Osteoblast (primary cell): Measurements from ENCODE around the gene DKK2. TPM values are rescaled to one million over a fixed set of nuclear protein-coding genes. Genes with fewer than 3 reads are reported as not detected.

Experiments used
- DNase-seq: peaks from one replicate; pipeline ENCODE4 v3.0.0; 2011; ENCODE audit warnings: low spot score, mixed read lengths; ENCODE audit not compliant: insufficient read length; ENCODE audit errors: missing footprints
- H2AFZ ChIP-seq: 2 replicates; pipeline ENCODE4 v1.6.0; 2011; ENCODE audit warnings: mild to moderate bottlenecking, low read length
- H3K27ac ChIP-seq: 2 replicates; pipeline ENCODE4 v1.5.1; 2011; ENCODE audit warnings: mild to moderate bottlenecking, low read depth, low read length, moderate library complexity
- H3K27me3 ChIP-seq: 2 replicates; pipeline ENCODE4 v1.6.0; 2012; ENCODE audit warnings: mild to moderate bottlenecking, control low read depth, inconsistent platforms, low read length, moderate library complexity; ENCODE audit not compliant: insufficient read depth
- H3K36me3 ChIP-seq: 2 replicates; pipeline ENCODE4 v1.5.1; 2011; ENCODE audit warnings: mild to moderate bottlenecking, low read length, control low read depth, moderate library complexity; ENCODE audit not compliant: insufficient read depth
- H3K4me1 ChIP-seq: 2 replicates; pipeline ENCODE4 v1.5.1; 2011; ENCODE audit warnings: mild to moderate bottlenecking, low read length, control low read depth, moderate library complexity; ENCODE audit not compliant: insufficient read depth
- H3K4me2 ChIP-seq: 2 replicates; pipeline ENCODE4 v1.6.0; 2011; ENCODE audit warnings: mild to moderate bottlenecking, low read length; ENCODE audit not compliant: insufficient read depth
- H3K4me3 ChIP-seq: fragments of 200-600 bp; sonication (generic); 3 replicates; pipeline ENCODE4 v1.5.1; 2012; ENCODE audit warnings: mild to moderate bottlenecking, low read length, inconsistent platforms; ENCODE audit not compliant: insufficient read depth
- H3K79me2 ChIP-seq: 2 replicates; pipeline ENCODE4 v1.6.0; 2012; ENCODE audit warnings: mild to moderate bottlenecking, low read length, control low read depth, inconsistent platforms; ENCODE audit not compliant: insufficient read depth
- H3K9me3 ChIP-seq: 2 replicates; pipeline ENCODE4 v1.5.1; 2011; ENCODE audit warnings: low read depth, low read length, control low read depth
- H4K20me1 ChIP-seq: 2 replicates; pipeline ENCODE4 v1.6.0; 2012; ENCODE audit warnings: mild to moderate bottlenecking, low read length, control low read depth; ENCODE audit not compliant: insufficient read depth
- total RNA-seq: library from RNA; depleted of rRNA; stranded (reverse); fragments of >200 nt; gene quantifications from 2 replicates; pipeline ENCODE4 v1.2.3, GENCODE V29; 2012
- TF ChIP-seq, protein P1 (sequence below): IDR thresholded peaks from 2 replicates; pipeline ENCODE4 v1.5.1; 2011; ENCODE audit warnings: mild to moderate bottlenecking, low read depth, low read length, moderate library complexity; ENCODE audit errors: extremely low read depth

The DKK2 gene
- total RNA-seq, 1 donor: not detected

DNA sequence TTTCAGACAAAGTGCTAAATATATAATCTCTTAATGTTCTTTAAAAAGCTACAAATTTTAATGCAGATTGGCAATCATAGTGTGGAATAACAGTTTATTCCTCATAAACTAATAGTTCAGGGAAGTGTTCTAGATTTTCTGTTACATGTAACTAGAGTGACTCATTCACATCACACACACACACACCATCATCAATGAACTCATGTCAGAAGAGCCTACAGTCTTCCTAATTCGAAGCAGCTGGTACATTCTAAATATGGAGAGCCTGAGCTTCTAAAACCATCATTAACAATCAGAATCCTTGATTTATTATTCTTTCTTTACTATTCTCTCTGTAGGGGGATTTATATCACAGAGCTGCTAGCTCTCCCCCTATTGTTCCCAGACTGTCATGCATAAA, 49.6 kb downstream of the DKK2 start:
- DNase-seq: no peak
- no peak overlapping the region for H3K27ac ChIP-seq
- no peak overlapping the region for H2AFZ ChIP-seq
- H3K79me2 ChIP-seq: no peaks in the 10 kb centered on the region
- no peaks in the 10 kb centered on the region for H4K20me1 ChIP-seq
- no peaks in the 10 kb centered on the region for H3K4me1 ChIP-seq
- no peaks in the 10 kb centered on the region for H3K27me3 ChIP-seq
- no peaks in the 10 kb centered on the region for H3K9me3 ChIP-seq
- no peak overlapping the region for H3K4me3 ChIP-seq
- no peaks in the 10 kb centered on the region for H3K36me3 ChIP-seq
- no peak overlapping the region for H3K4me2 ChIP-seq
- TF ChIP-seq, protein P1, sequence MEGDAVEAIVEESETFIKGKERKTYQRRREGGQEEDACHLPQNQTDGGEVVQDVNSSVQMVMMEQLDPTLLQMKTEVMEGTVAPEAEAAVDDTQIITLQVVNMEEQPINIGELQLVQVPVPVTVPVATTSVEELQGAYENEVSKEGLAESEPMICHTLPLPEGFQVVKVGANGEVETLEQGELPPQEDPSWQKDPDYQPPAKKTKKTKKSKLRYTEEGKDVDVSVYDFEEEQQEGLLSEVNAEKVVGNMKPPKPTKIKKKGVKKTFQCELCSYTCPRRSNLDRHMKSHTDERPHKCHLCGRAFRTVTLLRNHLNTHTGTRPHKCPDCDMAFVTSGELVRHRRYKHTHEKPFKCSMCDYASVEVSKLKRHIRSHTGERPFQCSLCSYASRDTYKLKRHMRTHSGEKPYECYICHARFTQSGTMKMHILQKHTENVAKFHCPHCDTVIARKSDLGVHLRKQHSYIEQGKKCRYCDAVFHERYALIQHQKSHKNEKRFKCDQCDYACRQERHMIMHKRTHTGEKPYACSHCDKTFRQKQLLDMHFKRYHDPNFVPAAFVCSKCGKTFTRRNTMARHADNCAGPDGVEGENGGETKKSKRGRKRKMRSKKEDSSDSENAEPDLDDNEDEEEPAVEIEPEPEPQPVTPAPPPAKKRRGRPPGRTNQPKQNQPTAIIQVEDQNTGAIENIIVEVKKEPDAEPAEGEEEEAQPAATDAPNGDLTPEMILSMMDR: no peak

- DNase-seq: no peak
- Histone ChIP-seq H3K79me2 (no peaks in the 10 kb centered on the region), H3K36me3 (no peaks in the 10 kb centered on the region), H4K20me1 (no peaks in the 10 kb centered on the region), H2AFZ (no peak overlapping the region), H3K9me3 (no peaks in the 10 kb centered on the region), H3K4me2 (no peak overlapping the region), H3K27me3 (no peaks in the 10 kb centered on the region), H3K27ac (no peak overlapping the region), H3K4me1 (no peaks in the 10 kb centered on the region), H3K4me3 (no peak overlapping the region)
- TF ChIP-seq, protein P1: no peak
Measured at GRCh38 chr4:106985830-106986229, 50.3 kb downstream of the DKK2 start.

DNA sequence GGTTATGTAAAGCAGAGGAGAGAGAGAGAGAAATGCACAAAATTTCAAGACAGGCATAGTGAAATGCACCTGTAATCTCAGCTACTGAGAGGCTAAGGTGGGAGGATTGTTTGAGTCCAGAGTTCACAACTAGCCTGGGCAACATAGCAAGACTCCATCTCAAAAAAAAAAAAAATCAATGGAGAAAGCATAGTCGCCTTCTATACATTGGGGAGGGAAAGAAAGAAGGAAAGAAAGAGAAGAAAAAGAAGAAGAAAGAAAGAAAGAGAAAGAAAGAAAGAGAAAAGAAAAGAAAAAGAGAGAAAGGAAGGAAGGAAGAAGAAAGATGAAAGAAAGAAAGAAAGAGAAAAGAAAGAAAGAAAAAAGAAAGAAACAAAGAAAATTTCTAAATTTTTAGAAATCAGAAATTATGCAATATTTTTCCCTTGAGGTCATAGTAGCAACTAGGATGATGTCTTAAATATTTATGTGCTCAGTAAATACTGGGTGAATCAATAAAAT, 53.4 kb downstream of the DKK2 start:
- no peak overlapping the region for H3K27ac ChIP-seq
- no peaks in the 10 kb centered on the region for H3K4me1 ChIP-seq
- H3K79me2 ChIP-seq: no peaks in the 10 kb centered on the region
- H4K20me1 ChIP-seq: no peaks in the 10 kb centered on the region
- TF ChIP-seq, protein P1: no peak
- H2AFZ ChIP-seq: no peak overlapping the region
- no peaks in the 10 kb centered on the region for H3K27me3 ChIP-seq
- H3K4me3 ChIP-seq: no peak overlapping the region
- no peak for DNase-seq
- H3K36me3 ChIP-seq: no peaks in the 10 kb centered on the region
- H3K9me3 ChIP-seq: no peaks in the 10 kb centered on the region
- H3K4me2 ChIP-seq: no peak overlapping the region

- no peak overlapping the region for H3K4me2 ChIP-seq
- H2AFZ ChIP-seq: no peak overlapping the region
- H3K79me2 ChIP-seq: no peaks in the 10 kb centered on the region
- H3K4me3 ChIP-seq: no peak overlapping the region
- no peak for DNase-seq
- H3K27me3 ChIP-seq: no peaks in the 10 kb centered on the region
- TF ChIP-seq, protein P1: no peak
- no peaks in the 10 kb centered on the region for H3K9me3 ChIP-seq
- no peaks in the 10 kb centered on the region for H4K20me1 ChIP-seq
- no peaks in the 10 kb centered on the region for H3K36me3 ChIP-seq
- H3K27ac ChIP-seq: no peak overlapping the region
- no peaks in the 10 kb centered on the region for H3K4me1 ChIP-seq
Measured at GRCh38 chr4:106981431-106981830, 54.7 kb downstream of the DKK2 start.
